ENCODE results near the gene SIK3.

SIK3 gene

GRCh38 chr11:117096201-117096991 is 1.8 kb downstream of the SIK3 start:
- peak; percentile 92 for DNase-seq (ENCODE audit: low read depth)
- TF ChIP-seq MAX (IDR thresholded peaks at IDR 0.05; ENCODE audit: low read depth, low read length) = 0 out of 2 replicates have a peak, but pooled peaks have one; percentile 35
- no peak for TF ChIP-seq CTCF (IDR thresholded peaks at IDR 0.05; ENCODE audit: low read depth, low read length)
- H3K4me3 ChIP-seq (ENCODE audit: low read depth, low read length) = peak overlapping the region; percentile 76

GRCh38 chr11:117095284-117096161 is 2.7 kb downstream of the SIK3 start:
- peak; percentile 52 for DNase-seq (ENCODE audit: low read depth)
- H3K4me3 ChIP-seq (ENCODE audit: low read depth, low read length) = peak overlapping the region; percentile 76
- TF ChIP-seq POLR2A (IDR thresholded peaks at IDR 0.05; ENCODE audit: extremely low read depth, insufficient read length) (no peak), MAX (IDR thresholded peaks at IDR 0.05; ENCODE audit: low read depth, low read length) (no peak), MYC (IDR thresholded peaks at IDR 0.05; ENCODE audit: low read depth, low read length) (no peak)

- peak overlapping the region; percentile 16 for H3K4me3 ChIP-seq (ENCODE audit: low read depth, low read length)
- no peak for DNase-seq (ENCODE audit: low read depth)
- TF ChIP-seq MYC (IDR thresholded peaks at IDR 0.05; ENCODE audit: low read depth, low read length) (no peak), POLR2A (IDR thresholded peaks at IDR 0.05; ENCODE audit: extremely low read depth, insufficient read length) (no peak), CTCF (IDR thresholded peaks at IDR 0.05; ENCODE audit: low read depth, low read length) (no peak)
Observed at GRCh38 chr11:117094776-117095175, 3.5 kb downstream of the SIK3 start.

GRCh38 chr11:117092951-117093590 is 5.2 kb downstream of the SIK3 start:
- TF ChIP-seq MYC (IDR thresholded peaks at IDR 0.05; ENCODE audit: low read depth, low read length) (no peak), CTCF (IDR thresholded peaks at IDR 0.05; ENCODE audit: low read depth, low read length) (no peak)
- no peak for DNase-seq (ENCODE audit: low read depth)
- H3K4me3 ChIP-seq (ENCODE audit: low read depth, low read length) = no peak overlapping the region

GRCh38 chr11:117091753-117092477 is 6.3 kb downstream of the SIK3 start:
- TF ChIP-seq MYC (IDR thresholded peaks at IDR 0.05; ENCODE audit: low read depth, low read length) (no peak), POLR2A (IDR thresholded peaks at IDR 0.05; ENCODE audit: extremely low read depth, insufficient read length) (no peak)
- H3K4me3 ChIP-seq (ENCODE audit: low read depth, low read length) = no peak overlapping the region
- DNase-seq (ENCODE audit: low read depth) = no peak

- no peak overlapping the region for H3K4me3 ChIP-seq (ENCODE audit: low read depth, low read length)
- DNase-seq (ENCODE audit: low read depth) = no peak
- TF ChIP-seq CTCF (IDR thresholded peaks at IDR 0.05; ENCODE audit: low read depth, low read length) (no peak), MAX (IDR thresholded peaks at IDR 0.05; ENCODE audit: low read depth, low read length) (no peak), MYC (IDR thresholded peaks at IDR 0.05; ENCODE audit: low read depth, low read length) (no peak), POLR2A (IDR thresholded peaks at IDR 0.05; ENCODE audit: extremely low read depth, insufficient read length) (no peak)
Observed at GRCh38 chr11:117090111-117090706, 8.0 kb downstream of the SIK3 start.
